Neural cell (in vitro differentiated cells): ENCODE measurements around the gene OR52N1.
A peak's percentile ranks its signal among the peaks of the same experiment; 100 is the strongest.

ENCODE experiments used
- CTCF ChIP-seq: fragments of 450-650 bp; IDR thresholded peaks from 2 replicates; pipeline ENCODE4 v1.5.1; 2014; ENCODE audit warnings: antibody characterized with exemption, mild to moderate bottlenecking, moderate library complexity; ENCODE audit not compliant: poor library complexity, severe bottlenecking
- EP300 ChIP-seq: fragments of 450-650 bp; conservative IDR thresholded peaks from 2 replicates; pipeline ENCODE4 v1.6.1; 2014; ENCODE audit warnings: antibody characterized with exemption, mild to moderate bottlenecking, moderate library complexity; ENCODE audit not compliant: poor library complexity, severe bottlenecking
- MXI1 ChIP-seq: fragments of 450-650 bp; conservative IDR thresholded peaks from 2 replicates; pipeline ENCODE4 v1.6.1; 2014; ENCODE audit warnings: antibody characterized with exemption, mild to moderate bottlenecking; ENCODE audit not compliant: poor library complexity, severe bottlenecking
- POLR2AphosphoS5 ChIP-seq: IDR thresholded peaks from 2 replicates; pipeline ENCODE4 v1.6.1; 2012
- RAD21 ChIP-seq: fragments of 450-650 bp; conservative IDR thresholded peaks from 2 replicates; pipeline ENCODE4 v1.6.1; 2014; ENCODE audit warnings: antibody characterized with exemption, mild to moderate bottlenecking, moderate library complexity
- REST ChIP-seq: IDR thresholded peaks from 2 replicates; pipeline ENCODE4 v1.6.1; 2012; ENCODE audit warnings: borderline replicate concordance
- SMC3 ChIP-seq: fragments of 450-650 bp; conservative IDR thresholded peaks from 2 replicates; pipeline ENCODE4 v1.6.1; 2014; ENCODE audit warnings: antibody characterized with exemption, mild to moderate bottlenecking, moderate library complexity; ENCODE audit not compliant: poor library complexity

- TF ChIP-seq CTCF = peak; percentile 86
- TF ChIP-seq REST = no peak
- no peak for TF ChIP-seq MXI1
- TF ChIP-seq EP300 = no peak
- no peak for TF ChIP-seq POLR2AphosphoS5
- peak; percentile 88 for TF ChIP-seq RAD21
- peak; percentile 86 for TF ChIP-seq SMC3
These were observed 17.5 kb upstream of the OR52N1 start, which contains the start of gene OR52N2 for GRCh38 chr11:5808500-5809121.
